B cell (primary cell): ENCODE data around the gene GIMAP8.

Experiments used
- EZH2 ChIP-seq: IDR thresholded peaks from 2 replicates; pipeline ENCODE4 v1.6.1; 2012; ENCODE audit warnings: borderline replicate concordance, low read depth, mild to moderate bottlenecking, moderate library complexity, low read length; ENCODE audit not compliant: insufficient read depth, poor library complexity, severe bottlenecking
- TF ChIP-seq, protein P1 (sequence below): fragments of 200-600 bp; IDR thresholded peaks from one replicate; pipeline ENCODE4 v1.8.0; 2022; ENCODE audit warnings: antibody characterized with exemption, mild to moderate bottlenecking

DNA sequence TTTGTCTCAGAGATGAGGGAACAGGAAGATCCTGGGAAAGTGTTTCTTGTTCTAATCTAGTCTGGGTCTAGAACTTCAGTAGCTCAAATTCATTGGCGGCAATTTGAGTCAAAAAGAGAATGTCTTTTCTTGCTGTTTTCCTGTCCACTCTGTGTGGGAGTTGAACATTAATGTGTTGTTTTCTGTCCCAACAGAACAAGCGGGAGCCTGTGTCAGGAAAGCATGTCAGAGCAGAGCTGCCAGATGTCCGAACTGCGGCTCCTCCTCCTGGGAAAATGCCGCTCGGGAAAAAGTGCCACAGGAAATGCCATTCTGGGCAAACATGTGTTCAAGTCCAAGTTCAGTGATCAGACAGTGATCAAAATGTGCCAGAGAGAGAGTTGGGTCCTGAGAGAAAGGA is 16.0 kb downstream of the GIMAP8 start:
- TF ChIP-seq, protein P1, sequence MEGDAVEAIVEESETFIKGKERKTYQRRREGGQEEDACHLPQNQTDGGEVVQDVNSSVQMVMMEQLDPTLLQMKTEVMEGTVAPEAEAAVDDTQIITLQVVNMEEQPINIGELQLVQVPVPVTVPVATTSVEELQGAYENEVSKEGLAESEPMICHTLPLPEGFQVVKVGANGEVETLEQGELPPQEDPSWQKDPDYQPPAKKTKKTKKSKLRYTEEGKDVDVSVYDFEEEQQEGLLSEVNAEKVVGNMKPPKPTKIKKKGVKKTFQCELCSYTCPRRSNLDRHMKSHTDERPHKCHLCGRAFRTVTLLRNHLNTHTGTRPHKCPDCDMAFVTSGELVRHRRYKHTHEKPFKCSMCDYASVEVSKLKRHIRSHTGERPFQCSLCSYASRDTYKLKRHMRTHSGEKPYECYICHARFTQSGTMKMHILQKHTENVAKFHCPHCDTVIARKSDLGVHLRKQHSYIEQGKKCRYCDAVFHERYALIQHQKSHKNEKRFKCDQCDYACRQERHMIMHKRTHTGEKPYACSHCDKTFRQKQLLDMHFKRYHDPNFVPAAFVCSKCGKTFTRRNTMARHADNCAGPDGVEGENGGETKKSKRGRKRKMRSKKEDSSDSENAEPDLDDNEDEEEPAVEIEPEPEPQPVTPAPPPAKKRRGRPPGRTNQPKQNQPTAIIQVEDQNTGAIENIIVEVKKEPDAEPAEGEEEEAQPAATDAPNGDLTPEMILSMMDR: no peak
- TF ChIP-seq EZH2: no peak
